GM23338 (cell line): ENCODE measurements around the gene PABPC1L. TPM values are rescaled to one million over a fixed set of nuclear protein-coding genes. Genes with fewer than 3 reads are reported as not detected.

ENCODE experiments used
- ATAC-seq: fragments of 200-7000 bp; cut with Tn5 transposase; 3 replicates; pipeline ENCODE4 v1.9.1; 2020
- DNase-seq: peaks from one replicate; pipeline ENCODE4 v3.0.0-alpha.2; 2015; ENCODE audit warnings: low spot score
- H2AFZ ChIP-seq: fragments of 200-600 bp; sonication (generic); 2 replicates; pipeline ENCODE4 v1.8.0; 2016; ENCODE audit warnings: antibody characterized with exemption, mild to moderate bottlenecking, moderate library complexity
- H3F3A ChIP-seq: fragments of 200-600 bp; sonication (generic); replicated peaks from 2 replicates; pipeline ENCODE4 v1.8.0; 2017; ENCODE audit warnings: antibody characterized with exemption, mixed run types, low read depth
- H3K27ac ChIP-seq: fragments of 200-600 bp; sonication (generic); 2 replicates; pipeline ENCODE4 v1.6.1; 2016; ENCODE audit warnings: low read depth
- H3K27me3 ChIP-seq: fragments of 200-600 bp; sonication (generic); 2 replicates; pipeline ENCODE4 v1.8.0; 2016; ENCODE audit warnings: mild to moderate bottlenecking, mixed run types, moderate library complexity; ENCODE audit not compliant: insufficient read depth
- H3K36me3 ChIP-seq: fragments of 200-600 bp; sonication (generic); 2 replicates; pipeline ENCODE4 v1.8.0; 2016; ENCODE audit warnings: mild to moderate bottlenecking; ENCODE audit not compliant: insufficient read depth
- H3K4me1 ChIP-seq: fragments of 200-600 bp; sonication (generic); 2 replicates; pipeline ENCODE4 v1.8.0; 2016; ENCODE audit warnings: mild to moderate bottlenecking, moderate library complexity; ENCODE audit not compliant: insufficient read depth
- H3K4me2 ChIP-seq: fragments of 200-600 bp; sonication (generic); 2 replicates; pipeline ENCODE4 v1.7.1; 2017; ENCODE audit warnings: mixed run types
- H3K4me3 ChIP-seq: fragments of 200-600 bp; sonication (generic); 2 replicates; pipeline ENCODE4 v1.6.1; 2016; ENCODE audit warnings: mixed run types
- H3K79me2 ChIP-seq: fragments of 200-600 bp; sonication (generic); replicated peaks from 2 replicates; pipeline ENCODE4 v1.8.0; 2017; ENCODE audit warnings: mild to moderate bottlenecking; ENCODE audit not compliant: insufficient read depth
- H3K9me2 ChIP-seq: fragments of 200-600 bp; sonication (generic); 2 replicates; pipeline ENCODE4 v1.8.0; 2017; ENCODE audit not compliant: insufficient read depth
- H4K20me1 ChIP-seq: fragments of 200-600 bp; sonication (generic); replicated peaks from 2 replicates; pipeline ENCODE4 v1.8.0; 2017; ENCODE audit warnings: mild to moderate bottlenecking; ENCODE audit not compliant: insufficient read depth
- H3K27ac Mint-ChIP-seq: 2 replicates; pipeline ENCODE4 v1.8.0; 2020; ENCODE audit warnings: inconsistent platforms, mild to moderate bottlenecking, moderate library complexity, mixed read lengths
- H3K27me3 Mint-ChIP-seq: 3 replicates; pipeline ENCODE4 v1.8.0; 2022; ENCODE audit warnings: low read depth, mild to moderate bottlenecking, moderate library complexity, mixed read lengths, inconsistent platforms; ENCODE audit not compliant: insufficient read depth, poor library complexity
- H3K36me3 Mint-ChIP-seq: 3 replicates; pipeline ENCODE4 v1.8.0; 2021; ENCODE audit warnings: low read depth, mild to moderate bottlenecking, inconsistent platforms, moderate library complexity, mixed read lengths
- H3K4me1 Mint-ChIP-seq: 3 replicates; pipeline ENCODE4 v1.8.0; 2020; ENCODE audit warnings: mild to moderate bottlenecking, inconsistent platforms, mixed read lengths
- H3K4me3 Mint-ChIP-seq: 3 replicates; pipeline ENCODE4 v1.8.0; 2021; ENCODE audit warnings: moderate library complexity, mild to moderate bottlenecking, inconsistent platforms, mixed read lengths
- H3K9me3 Mint-ChIP-seq: 3 replicates; pipeline ENCODE4 v1.8.0; 2020; ENCODE audit warnings: moderate library complexity, mild to moderate bottlenecking, inconsistent platforms, mixed read lengths
- CREB1 ChIP-seq: fragments of 250-450 bp; sonication (Bioruptor Pico); IDR thresholded peaks from 2 replicates; pipeline ENCODE4 v1.5.0; 2020; ENCODE audit warnings: low read depth, mild to moderate bottlenecking, moderate library complexity
- CTCF ChIP-seq, 2 experiments: fragments of 200-600 bp in 1 of 2; sonication (generic) in 1 of 2; conservative IDR thresholded peaks; 2 replicates each; pipeline versions ENCODE4 v1.5.1 to v1.6.1; 2016 to 2017; ENCODE audit warnings: antibody characterized with exemption in 2 of 2, low read depth in 2 of 2, mild to moderate bottlenecking in 2 of 2, moderate library complexity in 1 of 2
- EZH2 ChIP-seq: fragments of 200-600 bp; sonication (generic); IDR thresholded peaks from one replicate; pipeline ENCODE4 v1.8.0; 2017; ENCODE audit warnings: antibody characterized with exemption, mild to moderate bottlenecking, low read depth; ENCODE audit not compliant: unreplicated experiment
- EZH2phosphoT487 ChIP-seq: fragments of 200-600 bp; sonication (generic); IDR thresholded peaks from one replicate; pipeline ENCODE4 v1.8.1; 2018; ENCODE audit warnings: antibody characterized with exemption; ENCODE audit not compliant: unreplicated experiment
- JUNB ChIP-seq: IDR thresholded peaks from one replicate; pipeline ENCODE4 v1.6.1; 2016; ENCODE audit warnings: antibody characterized with exemption; ENCODE audit not compliant: unreplicated experiment
- NANOG ChIP-seq: IDR thresholded peaks from 2 replicates; pipeline ENCODE4 v1.6.1; 2016; ENCODE audit warnings: antibody characterized with exemption, borderline replicate concordance
- POLR2AphosphoS5 ChIP-seq: IDR thresholded peaks from 2 replicates; pipeline ENCODE4 v1.6.1; 2016; ENCODE audit warnings: antibody characterized with exemption, low read depth
- STAT1 ChIP-seq: IDR thresholded peaks from one replicate; pipeline ENCODE4 v1.6.1; 2016; ENCODE audit warnings: antibody characterized with exemption; ENCODE audit not compliant: unreplicated experiment
- ZNF114 ChIP-seq: fragments of 250-450 bp; sonication (Bioruptor Pico); IDR thresholded peaks from 2 replicates; pipeline ENCODE4 v1.5.0; 2020; ENCODE audit warnings: mild to moderate bottlenecking, moderate library complexity
- ZNF331 ChIP-seq: fragments of 250-450 bp; sonication (Bioruptor Pico); IDR thresholded peaks from 2 replicates; pipeline ENCODE4 v1.5.0; 2020; ENCODE audit warnings: low read depth, mild to moderate bottlenecking, moderate library complexity
- ZNF462 ChIP-seq: fragments of 250-450 bp; sonication (Bioruptor Pico); IDR thresholded peaks from 2 replicates; pipeline ENCODE4 v1.5.0; 2020; ENCODE audit warnings: mild to moderate bottlenecking, moderate library complexity
- polyA plus RNA-seq: library from polyadenylated mRNA; unstranded; fragments of >200 nt; fragmentation: Nextera tagmentation; extraction: Ambion mirVana; gene quantifications from 2 replicates; pipeline ENCODE4 v1.2.1, GENCODE V29; 2016
- total RNA-seq: library from RNA; depleted of rRNA; stranded (reverse); fragments of >200 nt; shearing (Covaris generic); gene quantifications from 2 replicates; pipeline ENCODE4 v1.2.3, GENCODE V29; 2014
- TF ChIP-seq, protein P1 (sequence below): IDR thresholded peaks from one replicate; pipeline ENCODE4 v1.6.1; 2018; ENCODE audit warnings: antibody characterized with exemption; ENCODE audit not compliant: unreplicated experiment
- TF ChIP-seq, protein P2 (sequence below): IDR thresholded peaks from 2 replicates; pipeline ENCODE4 v1.6.1; 2016; ENCODE audit warnings: antibody characterized with exemption

The PABPC1L gene
- total and polyA plus RNA-seq, 2 experiments from 2014 or later, result 44.4 to 49.1 TPM

DNA sequence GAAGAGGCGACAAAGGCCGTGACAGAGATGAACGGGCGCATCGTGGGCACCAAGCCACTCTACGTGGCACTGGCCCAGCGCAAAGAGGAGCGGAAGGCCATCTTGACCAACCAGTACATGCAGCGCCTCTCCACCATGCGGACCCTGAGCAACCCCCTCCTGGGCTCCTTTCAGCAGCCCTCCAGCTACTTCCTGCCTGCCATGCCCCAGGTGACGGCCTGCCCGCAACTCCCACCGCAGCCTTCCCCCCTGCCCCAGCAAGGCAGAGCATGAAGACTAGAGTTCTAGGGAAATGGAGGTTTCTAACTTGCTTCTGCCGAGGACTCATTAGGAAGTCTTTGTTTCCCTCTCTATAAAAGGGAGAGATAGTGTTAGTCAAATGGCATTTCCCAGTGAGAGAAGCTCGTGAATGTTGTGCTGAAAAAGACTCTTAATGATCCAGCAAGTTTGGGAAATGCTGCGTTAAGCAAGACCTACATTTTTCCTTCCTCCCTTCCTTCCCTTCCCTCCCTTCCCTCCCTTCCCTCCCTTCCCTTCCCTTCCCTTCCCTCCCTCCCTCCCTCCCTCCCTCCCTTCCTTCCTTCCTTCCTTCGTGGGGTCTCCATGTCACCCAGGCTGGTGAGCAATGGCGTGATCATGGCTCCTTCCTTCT, 20.8 kb downstream of the PABPC1L start:
- peaks cover 36% of the 10 kb centered on the region for H3K36me3 Mint-ChIP-seq
- Histone ChIP-seq H3K4me1 (no peaks in the 10 kb centered on the region), H3K79me2 (no peaks in the 10 kb centered on the region), H3K4me3 (no peak overlapping the region), H3F3A (no peaks in the 10 kb centered on the region), H3K27me3 (no peaks in the 10 kb centered on the region), H3K36me3 (peaks cover 26% of the 10 kb centered on the region), H3K4me2 (no peak overlapping the region), H3K9me2 (no peaks in the 10 kb centered on the region), H3K27ac (no peak overlapping the region), H2AFZ (no peak overlapping the region), H4K20me1 (peaks cover 7% of the 10 kb centered on the region; the same call in 1 of the 2 replicates)
- no peaks in the 10 kb centered on the region for H3K9me3 Mint-ChIP-seq
- ATAC-seq, result no peak
- H3K4me1 Mint-ChIP-seq, result peaks cover 6% of the 10 kb centered on the region; the same call in 2 of the 3 replicates
- no peak overlapping the region for H3K4me3 Mint-ChIP-seq
- TF ChIP-seq CREB1 (no peak), CTCF (conservative IDR thresholded peaks at IDR 0.05; ENCODE audit: low read depth in 2 of 2) (no peak), ZNF114 (CRISPR knock-in tag) (no peak), NANOG (no peak), EZH2phosphoT487 (no peak), ZNF462 (CRISPR knock-in tag) (no peak), POLR2AphosphoS5 (no peak), EZH2 (no peak), ZNF331 (CRISPR knock-in tag) (no peak), JUNB (no peak), STAT1 (no peak)
- TF ChIP-seq, protein P1, sequence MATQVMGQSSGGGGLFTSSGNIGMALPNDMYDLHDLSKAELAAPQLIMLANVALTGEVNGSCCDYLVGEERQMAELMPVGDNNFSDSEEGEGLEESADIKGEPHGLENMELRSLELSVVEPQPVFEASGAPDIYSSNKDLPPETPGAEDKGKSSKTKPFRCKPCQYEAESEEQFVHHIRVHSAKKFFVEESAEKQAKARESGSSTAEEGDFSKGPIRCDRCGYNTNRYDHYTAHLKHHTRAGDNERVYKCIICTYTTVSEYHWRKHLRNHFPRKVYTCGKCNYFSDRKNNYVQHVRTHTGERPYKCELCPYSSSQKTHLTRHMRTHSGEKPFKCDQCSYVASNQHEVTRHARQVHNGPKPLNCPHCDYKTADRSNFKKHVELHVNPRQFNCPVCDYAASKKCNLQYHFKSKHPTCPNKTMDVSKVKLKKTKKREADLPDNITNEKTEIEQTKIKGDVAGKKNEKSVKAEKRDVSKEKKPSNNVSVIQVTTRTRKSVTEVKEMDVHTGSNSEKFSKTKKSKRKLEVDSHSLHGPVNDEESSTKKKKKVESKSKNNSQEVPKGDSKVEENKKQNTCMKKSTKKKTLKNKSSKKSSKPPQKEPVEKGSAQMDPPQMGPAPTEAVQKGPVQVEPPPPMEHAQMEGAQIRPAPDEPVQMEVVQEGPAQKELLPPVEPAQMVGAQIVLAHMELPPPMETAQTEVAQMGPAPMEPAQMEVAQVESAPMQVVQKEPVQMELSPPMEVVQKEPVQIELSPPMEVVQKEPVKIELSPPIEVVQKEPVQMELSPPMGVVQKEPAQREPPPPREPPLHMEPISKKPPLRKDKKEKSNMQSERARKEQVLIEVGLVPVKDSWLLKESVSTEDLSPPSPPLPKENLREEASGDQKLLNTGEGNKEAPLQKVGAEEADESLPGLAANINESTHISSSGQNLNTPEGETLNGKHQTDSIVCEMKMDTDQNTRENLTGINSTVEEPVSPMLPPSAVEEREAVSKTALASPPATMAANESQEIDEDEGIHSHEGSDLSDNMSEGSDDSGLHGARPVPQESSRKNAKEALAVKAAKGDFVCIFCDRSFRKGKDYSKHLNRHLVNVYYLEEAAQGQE, result no peak
- TF ChIP-seq, protein P2, sequence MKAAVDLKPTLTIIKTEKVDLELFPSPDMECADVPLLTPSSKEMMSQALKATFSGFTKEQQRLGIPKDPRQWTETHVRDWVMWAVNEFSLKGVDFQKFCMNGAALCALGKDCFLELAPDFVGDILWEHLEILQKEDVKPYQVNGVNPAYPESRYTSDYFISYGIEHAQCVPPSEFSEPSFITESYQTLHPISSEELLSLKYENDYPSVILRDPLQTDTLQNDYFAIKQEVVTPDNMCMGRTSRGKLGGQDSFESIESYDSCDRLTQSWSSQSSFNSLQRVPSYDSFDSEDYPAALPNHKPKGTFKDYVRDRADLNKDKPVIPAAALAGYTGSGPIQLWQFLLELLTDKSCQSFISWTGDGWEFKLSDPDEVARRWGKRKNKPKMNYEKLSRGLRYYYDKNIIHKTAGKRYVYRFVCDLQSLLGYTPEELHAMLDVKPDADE, result no peak
- H3K27me3 Mint-ChIP-seq, result peaks cover 15% of the 10 kb centered on the region
- DNase-seq, result no peak
- H3K27ac Mint-ChIP-seq, result peak overlapping the region; percentile 56
